ENCODE data around the gene GIGYF2. TPM values are rescaled to one million over a fixed set of nuclear protein-coding genes. Genes with fewer than 3 reads are reported as not detected.

GIGYF2 gene
- total RNA-seq, 4 donors from 2014 or later = 54.2 to 64.7 (median 59.9) TPM

GRCh38 chr2:232800166-232800565 lies 103.0 kb downstream of the GIGYF2 start:
- Histone ChIP-seq H3K4me3 (no peak overlapping the region), H3K27ac (replicated peaks in 1 of 4) (no peak overlapping the region), H3K36me3 (peaks cover 20 to 65% (median 46%) of the 10 kb centered on the region in 4 donors), H3K9me3 (peaks cover 0 to 17% (median 11%) of the 10 kb centered on the region in 4 donors), H3K4me1 (no peaks in the 10 kb centered on the region), H3K27me3 (no peaks in the 10 kb centered on the region)
- intact Hi-C loops (cut with DNase I) = no loop called here
- no peak for DNase-seq (ENCODE audit: extremely low spot score)
- no peak for TF ChIP-seq POLR2AphosphoS5 (IDR thresholded peaks at IDR 0.05)
- TF ChIP-seq CTCF (IDR thresholded peaks at IDR 0.05) = no peak
- WGBS = 50% methylated on average over 2 of the region's 2 CpGs

DNA sequence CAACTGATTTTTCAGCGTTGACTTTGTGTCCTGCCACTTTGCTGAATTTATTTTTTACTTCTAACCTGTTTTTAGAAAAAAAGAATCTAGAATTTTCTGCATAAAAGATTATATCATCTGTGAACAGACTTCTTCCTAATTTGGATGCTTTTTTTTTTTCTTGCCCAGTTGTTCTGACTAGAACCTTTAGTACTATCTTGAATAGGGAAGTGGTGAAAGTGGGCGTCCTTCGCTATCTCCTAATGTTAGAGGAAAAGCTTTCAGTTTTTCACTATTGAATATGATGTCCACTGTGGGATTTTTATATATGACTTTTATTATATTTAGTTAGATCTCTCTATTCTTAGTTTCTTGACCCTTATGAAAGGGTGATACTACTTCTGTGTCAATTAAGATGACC lies 105.0 kb downstream of the GIGYF2 start:
- peaks cover 18 to 55% (median 40%) of the 10 kb centered on the region in 4 donors for H3K36me3 ChIP-seq

GRCh38 chr2:232809349-232810124 lies 112.4 kb downstream of the GIGYF2 start:
- Histone ChIP-seq H3K27me3 (no peaks in the 10 kb centered on the region), H3K9me3 (no peaks in the 10 kb centered on the region), H3K4me3 (no peak overlapping the region), H3K36me3 (peaks cover 66 to 86% (median 77%) of the 10 kb centered on the region in 4 donors), H3K27ac (replicated peaks in 1 of 4) (no peak overlapping the region), H3K4me1 (peaks cover 0 to under 1% (median 0%) of the 10 kb centered on the region in 4 donors)
- WGBS = 89% methylated on average over 5 of the region's 5 CpGs
- TF ChIP-seq EP300 (IDR thresholded peaks at IDR 0.05) (no peak), POLR2AphosphoS5 (IDR thresholded peaks at IDR 0.05) (no peak), CTCF (IDR thresholded peaks at IDR 0.05) (no peak), POLR2A (IDR thresholded peaks at IDR 0.05; ENCODE audit: low read depth) (no peak)
- intact Hi-C loops (cut with DNase I) = no loop called here
- DNase-seq (ENCODE audit: extremely low spot score) = no peak

More for the DNA sequence above, 105.0 kb downstream of the GIGYF2 start:
- TF ChIP-seq POLR2A (IDR thresholded peaks at IDR 0.05; ENCODE audit: low read depth) (no peak), CTCF (IDR thresholded peaks at IDR 0.05) (no peak), EP300 (IDR thresholded peaks at IDR 0.05) (no peak), POLR2AphosphoS5 (IDR thresholded peaks at IDR 0.05) (no peak)
- H3K9me3 ChIP-seq = peaks cover 0 to 17% (median 11%) of the 10 kb centered on the region in 4 donors
- DNase-seq (ENCODE audit: extremely low spot score) = no peak
- intact Hi-C loops (cut with DNase I) = no loop called here
- no peaks in the 10 kb centered on the region for H3K27me3 ChIP-seq
- WGBS = 94% methylated on average over 3 of the region's 3 CpGs
- no peak overlapping the region for H3K27ac ChIP-seq (replicated peaks in 1 of 4)
- H3K4me3 ChIP-seq = no peak overlapping the region
- no peaks in the 10 kb centered on the region for H3K4me1 ChIP-seq

DNA sequence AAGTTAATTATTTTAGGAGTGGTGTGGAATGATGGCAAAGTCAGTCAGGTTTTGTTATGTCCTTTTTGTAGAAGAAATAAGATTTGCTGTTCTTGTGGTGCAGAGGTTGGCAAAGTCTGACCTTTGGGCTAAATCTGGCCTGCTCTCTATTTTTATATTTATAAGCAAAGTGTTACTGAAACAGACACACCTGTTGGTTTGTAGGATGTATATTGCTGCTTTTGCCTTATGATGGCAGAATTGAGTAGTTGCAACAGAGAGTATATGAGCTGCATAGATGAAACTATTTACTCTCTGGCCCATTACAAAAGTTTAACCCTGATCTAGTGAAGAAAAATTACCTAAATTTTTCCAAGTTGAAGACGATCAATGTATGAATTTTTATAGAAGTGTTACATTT lies 113.3 kb downstream of the GIGYF2 start:
- intact Hi-C loops (cut with DNase I) = no loop called here
- Histone ChIP-seq H3K9me3 (no peaks in the 10 kb centered on the region), H3K27ac (replicated peaks in 1 of 4) (no peak overlapping the region), H3K36me3 (peaks cover 66 to 90% (median 81%) of the 10 kb centered on the region in 4 donors), H3K4me3 (no peak overlapping the region), H3K27me3 (no peaks in the 10 kb centered on the region), H3K4me1 (peaks cover 0 to 9% (median 3%) of the 10 kb centered on the region in 4 donors)
- DNase-seq (ENCODE audit: extremely low spot score) = no peak
- TF ChIP-seq CTCF (IDR thresholded peaks at IDR 0.05) (no peak), POLR2A (IDR thresholded peaks at IDR 0.05; ENCODE audit: low read depth) (no peak), EP300 (IDR thresholded peaks at IDR 0.05) (no peak), POLR2AphosphoS5 (IDR thresholded peaks at IDR 0.05) (no peak)
- 88% methylated on average over 1 of the region's 1 CpG for WGBS

Data from esophagus muscularis mucosa (tissue), 4 donors.